Activated effector memory CD4-positive, alpha-beta T cell treated with anti-CD3 and anti-CD28 coated beads, Interleukin-2, amount 50 U/mL, for 16 hours (primary cell): ENCODE data around the gene FOXP1.

Experiments
- DNase-seq: peaks from one replicate; pipeline ENCODE4 v3.0.0-alpha.2; 2020

Gene FOXP1

DNA sequence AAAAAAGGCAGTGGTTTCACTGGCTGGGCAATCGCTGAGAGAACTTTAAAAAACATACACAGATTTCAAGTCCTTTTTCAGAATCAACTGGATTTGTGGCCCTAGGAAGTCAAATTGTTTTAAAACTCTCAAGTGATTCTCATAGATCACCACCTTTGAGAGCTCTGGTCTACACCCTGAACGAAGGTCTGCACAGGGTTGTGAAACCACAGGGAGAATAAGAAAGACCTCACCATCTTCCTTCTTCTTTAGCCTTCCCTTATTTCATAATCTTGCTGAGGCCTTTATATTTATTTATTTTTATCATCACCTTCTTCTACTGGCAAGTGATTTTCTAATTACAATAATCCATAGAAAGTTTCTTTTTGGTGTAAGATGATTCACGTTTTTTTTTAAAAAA, 58.1 kb downstream of the FOXP1 start:
- DNase-seq = no peak

DNA sequence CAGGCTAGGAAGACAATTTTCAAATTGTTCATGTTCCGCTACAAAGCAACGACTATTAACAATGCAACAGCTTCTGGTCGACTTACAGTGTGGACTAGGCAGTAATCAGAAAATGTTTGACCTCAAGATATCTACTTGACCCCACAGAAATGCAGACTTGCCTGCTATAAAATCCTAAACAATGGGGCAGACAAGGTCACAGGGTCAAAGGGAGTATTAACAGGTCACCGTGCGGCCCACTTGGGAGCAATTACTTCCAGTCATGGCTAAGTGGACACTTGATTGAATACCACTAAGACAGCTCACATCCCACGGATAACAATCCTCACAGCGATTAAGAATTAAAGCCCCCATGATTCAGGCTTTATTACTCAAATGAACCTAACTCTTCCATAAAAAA, 58.9 kb downstream of the FOXP1 start:
- no peak for DNase-seq

DNA sequence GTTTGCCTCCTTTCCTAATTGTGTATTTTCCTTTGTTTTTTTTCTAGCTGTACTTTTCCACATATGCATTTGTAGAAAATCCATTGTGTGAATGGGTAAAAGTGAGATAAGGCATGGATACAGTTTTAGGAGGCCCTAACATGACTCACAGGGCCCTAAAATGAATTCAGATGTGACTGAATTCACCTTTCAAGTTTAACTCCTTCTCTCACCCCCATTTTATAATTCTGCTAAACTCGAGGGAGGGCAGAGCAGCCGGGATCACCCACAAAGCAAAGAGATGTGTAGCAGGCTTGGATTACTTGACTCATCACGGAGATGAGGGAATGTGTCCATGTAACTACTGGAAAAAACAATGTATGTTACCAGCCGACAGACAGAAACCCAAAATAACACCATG, 59.9 kb downstream of the FOXP1 start:
- DNase-seq = no peak

DNA sequence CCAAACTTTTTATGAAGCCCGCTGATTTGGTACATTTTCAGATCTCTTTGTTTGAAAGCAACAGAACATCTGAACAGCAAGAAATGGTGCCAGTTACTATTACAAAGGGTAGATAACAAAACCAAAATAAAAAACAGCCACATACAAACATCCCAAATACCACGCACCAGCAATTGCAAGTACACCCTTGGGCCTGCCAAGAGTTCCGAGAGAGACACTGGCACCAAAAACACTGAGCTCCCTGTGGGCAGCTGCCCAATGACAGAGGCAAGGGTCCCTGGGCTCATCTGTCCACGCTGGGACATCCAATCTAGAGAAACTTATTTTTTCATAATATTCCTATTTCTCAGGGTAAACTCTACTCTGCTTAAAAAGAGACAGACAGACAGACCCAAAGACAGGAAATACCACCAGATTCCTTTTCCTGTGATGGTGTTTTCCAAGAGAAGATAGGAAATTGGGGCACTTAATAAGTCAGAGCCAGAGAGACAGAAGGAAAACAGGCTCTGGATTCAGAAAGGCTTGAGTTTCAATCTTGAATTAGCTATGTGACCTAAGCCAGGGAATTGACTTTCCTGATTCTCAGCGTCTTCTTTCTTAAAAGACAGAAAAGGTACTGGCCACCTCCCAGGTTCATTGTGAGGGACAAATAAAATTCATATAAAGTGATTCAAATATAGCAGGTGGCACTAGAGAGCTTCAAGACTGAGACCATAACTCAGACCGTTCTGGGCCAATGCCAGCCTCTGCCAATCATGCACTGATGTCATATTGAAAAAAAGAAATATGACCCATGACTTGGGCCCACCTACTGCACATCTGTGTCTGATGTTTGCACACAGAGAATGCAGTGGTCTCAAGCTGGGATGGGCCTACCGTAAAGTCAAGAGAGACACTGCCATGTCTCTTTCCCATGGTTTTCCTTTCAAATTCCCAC, 61.3 kb downstream of the FOXP1 start:
- no peak for DNase-seq

DNA sequence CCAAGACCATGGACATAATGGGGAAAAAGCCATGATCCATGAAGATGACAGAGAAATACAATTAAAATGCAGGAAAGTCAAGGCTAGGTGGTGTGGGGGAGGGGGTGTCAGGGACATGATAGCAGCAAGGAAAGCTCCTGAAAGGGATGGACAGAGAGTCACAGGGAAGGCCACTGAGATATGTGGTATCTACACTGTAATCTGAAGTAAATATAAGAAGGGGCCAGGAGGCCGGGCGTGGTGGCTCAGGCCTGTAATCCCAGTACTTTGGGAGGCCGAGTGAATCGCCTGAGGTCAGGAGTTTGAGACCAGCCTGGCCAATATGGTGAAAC, 62.5 kb downstream of the FOXP1 start:
- no peak for DNase-seq

DNA sequence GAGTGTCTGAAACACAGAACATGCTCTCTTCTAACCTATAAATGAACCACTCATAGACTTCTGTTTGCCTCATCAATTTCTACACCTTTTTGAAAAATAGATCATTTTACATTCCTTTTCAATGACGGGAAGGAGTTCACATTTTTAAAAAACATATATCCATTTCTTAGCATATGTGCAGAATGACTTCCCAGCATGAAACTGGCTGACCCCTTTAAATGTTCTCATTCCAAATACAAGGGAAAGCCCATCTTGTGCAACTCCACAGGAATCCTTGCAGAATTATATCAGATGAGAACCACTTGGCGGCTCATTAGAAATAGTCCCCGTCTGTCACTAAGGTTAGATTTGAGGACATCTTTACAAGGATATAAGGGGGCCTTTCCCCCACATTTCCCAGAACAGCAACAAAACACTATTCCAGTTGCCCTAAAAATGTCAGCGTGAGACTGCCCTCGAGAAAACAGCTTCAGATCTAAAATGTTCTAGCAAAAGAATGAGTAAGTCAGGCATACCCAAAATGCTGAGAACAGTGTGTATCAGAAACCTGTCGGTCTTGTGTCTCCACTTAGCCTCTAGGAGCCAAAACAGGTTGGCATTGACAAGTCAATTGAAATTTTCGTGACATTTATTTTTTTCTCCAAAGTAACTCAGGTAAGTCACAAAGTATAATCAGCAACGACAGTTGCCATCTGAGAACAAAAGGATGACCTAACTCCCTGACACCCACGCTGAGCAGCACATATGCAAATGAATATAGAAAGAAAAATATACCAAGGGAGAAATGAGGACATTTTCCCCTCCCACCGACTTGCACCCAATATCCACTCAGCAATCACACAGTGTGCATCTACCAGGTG, 63.1 kb downstream of the FOXP1 start:
- DNase-seq = no peak

DNA sequence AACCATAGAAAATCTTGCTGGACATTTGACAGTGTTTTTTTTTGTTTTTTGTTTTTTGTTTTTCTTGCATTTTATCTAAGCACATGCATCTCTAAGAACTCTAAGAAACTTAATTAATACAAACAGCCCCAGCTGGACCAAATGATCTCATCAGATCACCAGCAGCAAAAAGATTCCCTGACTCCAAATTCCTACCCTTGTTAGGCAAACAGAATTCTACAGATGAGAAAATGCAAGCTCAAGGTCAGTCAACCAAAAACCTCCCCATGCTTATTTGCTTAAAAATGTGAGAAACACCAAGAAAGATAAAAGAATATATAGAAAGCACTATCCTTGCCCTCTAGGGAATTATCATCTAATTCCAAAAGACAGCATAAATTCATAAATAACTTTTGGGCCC, 65.4 kb downstream of the FOXP1 start:
- DNase-seq = no peak

DNA sequence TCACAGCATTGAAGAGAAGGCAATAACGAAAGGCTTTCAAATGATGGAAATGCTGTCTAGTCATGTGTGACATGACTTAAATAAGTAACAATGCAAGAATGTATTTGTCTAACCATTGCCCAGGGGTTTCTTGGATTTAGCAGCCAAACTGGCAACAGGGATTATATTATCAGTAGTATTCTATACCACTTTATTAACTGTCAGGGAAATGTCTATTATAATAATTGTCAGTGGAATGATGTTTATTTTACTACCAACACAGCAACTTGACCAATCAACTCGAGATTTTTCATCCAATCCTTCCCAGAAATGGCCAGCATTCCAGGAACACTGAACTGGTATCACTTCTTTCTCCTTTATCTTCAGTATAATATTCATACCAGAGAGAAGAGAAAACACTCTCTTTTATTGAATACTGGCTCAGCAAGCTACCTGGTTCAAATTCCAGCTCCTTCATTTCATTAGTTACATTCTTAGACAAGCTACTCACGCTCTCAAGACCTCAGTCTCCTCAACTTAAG, 66.2 kb downstream of the FOXP1 start:
- no peak for DNase-seq

DNA sequence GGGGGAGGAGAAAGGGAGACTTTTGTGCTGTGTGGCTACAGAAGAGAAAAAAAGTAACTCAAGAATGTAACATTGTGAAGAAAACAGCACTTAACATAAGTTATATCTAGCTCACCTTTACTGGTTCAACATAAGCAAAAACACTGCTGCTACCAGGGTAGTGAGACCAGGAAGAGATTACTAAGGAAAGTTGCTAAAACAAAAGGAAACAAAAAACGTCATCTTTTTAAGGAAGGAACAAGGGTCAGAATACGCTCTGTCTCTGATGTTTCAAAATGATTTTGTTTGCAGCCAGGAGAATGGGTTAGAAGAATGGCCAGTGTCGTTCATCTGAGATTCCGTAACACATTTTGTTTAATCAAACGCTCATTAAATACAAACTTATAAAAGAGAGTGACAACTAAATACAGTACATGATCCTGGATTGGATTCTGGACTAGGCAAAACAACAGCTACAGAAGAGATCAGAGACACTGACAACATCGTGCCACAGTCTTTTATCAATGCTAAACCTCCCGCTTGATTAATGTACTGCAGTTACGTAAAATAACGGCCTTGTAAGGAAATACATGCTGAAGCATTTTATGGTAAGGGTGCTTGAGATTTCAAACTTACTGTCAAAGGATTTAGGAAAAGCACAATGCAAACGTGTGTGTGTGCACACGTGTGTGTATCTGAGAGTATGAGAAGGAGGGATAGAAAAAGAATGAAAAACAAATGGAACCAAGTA, 67.7 kb downstream of the FOXP1 start:
- no peak for DNase-seq

DNA sequence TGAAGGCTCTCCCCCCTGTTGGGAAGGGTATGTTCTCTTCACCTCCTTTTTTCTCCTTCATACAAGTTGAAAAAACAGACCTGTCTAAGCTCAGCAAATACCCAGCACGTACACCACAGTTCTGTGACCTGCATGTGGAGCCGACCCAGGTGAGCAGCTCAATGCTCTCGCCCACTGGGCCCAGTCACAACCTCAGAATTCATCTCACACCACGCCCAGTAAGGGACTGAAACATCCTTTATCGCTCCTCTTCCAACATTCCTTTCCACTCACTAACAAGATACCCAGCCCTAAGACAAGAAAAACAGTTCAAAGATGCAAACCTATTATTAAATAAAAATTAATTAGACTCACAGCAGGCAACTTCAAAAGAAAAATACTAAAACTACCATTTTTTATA, 68.9 kb downstream of the FOXP1 start:
- no peak for DNase-seq

DNA sequence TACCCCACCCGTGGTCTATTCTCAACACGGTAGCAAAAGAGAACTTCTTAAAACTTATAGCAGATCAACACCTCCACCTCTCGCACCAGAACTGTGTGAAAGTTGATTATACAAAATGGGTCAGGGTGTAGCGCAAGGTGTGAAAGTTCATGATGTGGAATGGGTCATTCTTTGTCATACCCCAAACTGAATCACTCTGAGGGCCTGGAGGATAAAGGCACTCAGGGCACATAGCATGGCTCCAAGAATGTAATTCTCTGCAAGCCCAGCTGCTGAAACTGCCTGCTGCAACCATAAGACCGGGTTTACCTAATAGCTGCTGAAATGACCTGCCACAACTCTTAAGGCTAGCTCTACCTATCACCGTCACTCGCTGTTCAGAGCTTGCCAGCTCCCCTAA, 70.0 kb downstream of the FOXP1 start:
- no peak for DNase-seq

DNA sequence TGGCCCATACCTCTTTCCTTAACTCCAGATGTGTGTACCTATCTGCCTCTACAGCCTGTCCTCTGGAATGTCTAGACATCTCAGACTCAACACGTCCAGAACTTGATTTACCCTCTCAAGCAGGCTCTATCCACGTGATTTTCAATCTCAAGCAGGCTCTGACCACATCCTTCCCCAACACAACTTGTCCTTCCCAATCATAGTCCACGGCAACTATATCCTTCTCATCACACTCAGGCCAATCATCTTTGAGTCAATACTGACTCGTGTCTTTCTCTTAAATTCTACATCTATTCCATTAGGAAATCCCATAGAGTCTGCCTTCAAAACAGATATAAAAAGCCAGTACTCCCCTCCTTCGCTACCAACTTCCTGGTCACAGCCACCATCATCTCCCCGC, 70.4 kb downstream of the FOXP1 start:
- no peak for DNase-seq

DNA sequence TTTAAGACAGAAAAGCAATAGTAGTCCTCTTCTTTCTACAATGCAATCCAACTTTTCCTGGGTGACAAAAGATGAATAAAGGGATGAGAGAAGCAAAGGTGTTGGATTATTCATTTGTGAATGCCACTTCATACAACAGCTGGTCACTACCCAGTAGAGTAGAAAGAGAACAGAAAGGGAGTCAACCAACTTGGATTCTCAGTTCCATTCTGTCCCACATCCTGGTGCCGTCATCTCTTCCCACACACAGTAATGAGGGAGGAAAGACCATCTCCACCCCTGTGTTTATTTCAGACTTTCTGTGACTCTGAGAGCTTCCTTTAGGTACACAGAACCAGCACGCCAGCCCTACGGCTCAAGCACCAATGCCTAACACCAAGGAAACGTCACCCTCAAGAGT, 71.0 kb downstream of the FOXP1 start:
- DNase-seq = no peak

DNA sequence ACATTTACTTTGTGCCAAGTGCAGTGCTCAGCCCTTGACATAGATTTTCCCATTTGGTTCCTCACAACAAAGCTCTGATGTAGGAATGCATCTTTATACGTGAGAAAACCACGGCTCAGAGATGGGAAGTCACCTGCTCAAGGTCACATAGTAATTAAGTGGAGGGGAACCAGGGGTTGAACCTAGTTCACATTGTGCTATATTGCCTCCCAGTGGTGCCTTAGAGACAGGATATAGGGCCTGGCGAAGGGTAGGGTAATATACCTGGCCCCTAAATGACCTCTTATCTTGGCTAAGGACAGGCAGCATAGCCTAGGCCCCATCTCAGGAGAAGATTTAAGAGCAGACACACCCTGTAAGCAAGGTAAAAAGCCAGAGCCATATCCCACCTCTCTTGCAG, 71.5 kb downstream of the FOXP1 start:
- peak; percentile 70 for DNase-seq

DNA sequence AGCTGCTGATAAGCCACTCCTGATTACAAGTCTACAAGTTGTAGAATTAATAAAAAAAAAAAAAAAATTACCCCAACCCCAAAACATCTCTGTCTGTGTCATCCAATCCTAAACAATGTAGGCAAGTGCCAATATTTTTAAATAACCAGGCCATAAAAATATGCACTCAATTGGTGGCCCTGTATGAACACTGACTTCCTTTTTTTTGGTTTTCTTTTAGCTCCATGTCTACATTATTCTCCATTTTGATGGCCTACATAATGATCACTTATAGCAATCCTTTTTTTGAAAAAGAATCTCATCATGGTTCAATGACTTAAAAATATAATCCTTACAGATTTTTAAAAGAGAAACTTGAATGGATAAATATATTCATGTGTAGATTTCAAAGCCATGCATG, 72.1 kb downstream of the FOXP1 start:
- no peak for DNase-seq

DNA sequence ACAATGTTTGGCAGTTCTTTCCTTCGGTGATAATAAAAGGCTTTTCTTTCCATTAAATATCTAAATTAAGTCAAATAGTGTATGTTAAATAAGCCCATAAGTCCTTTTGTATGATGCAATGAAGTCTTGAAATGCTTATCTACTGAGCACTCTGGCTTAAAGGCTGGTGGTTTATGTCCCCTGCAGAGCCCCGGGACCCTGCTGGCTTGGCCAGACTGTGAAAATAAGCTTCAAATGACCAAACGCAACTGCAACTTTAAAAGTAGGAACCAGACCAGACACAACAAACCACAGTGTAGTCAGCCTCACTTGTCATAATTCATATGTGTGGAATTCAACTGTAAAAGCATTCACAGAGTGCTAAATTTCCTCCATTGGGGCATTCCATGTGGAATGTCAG, 72.5 kb downstream of the FOXP1 start:
- no peak for DNase-seq

DNA sequence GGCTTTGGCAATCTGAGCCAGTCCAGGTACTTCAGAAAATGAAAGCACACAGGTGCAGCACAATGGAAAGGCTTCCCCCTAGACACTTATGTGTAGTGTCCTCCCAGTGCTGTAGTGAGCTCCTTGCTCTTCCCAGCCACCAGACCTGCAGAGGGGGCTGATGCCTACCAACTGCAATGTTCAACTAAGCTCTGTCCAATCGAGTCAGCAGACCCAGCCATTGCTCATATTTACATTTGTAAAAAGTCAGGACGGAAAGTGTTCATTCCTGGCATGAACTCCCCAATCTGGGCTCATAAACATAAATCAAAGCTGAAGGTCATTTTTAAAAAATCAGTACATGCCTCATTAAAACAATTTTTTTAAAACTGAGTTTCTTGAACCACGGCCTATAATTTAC, 73.0 kb downstream of the FOXP1 start:
- no peak for DNase-seq

DNA sequence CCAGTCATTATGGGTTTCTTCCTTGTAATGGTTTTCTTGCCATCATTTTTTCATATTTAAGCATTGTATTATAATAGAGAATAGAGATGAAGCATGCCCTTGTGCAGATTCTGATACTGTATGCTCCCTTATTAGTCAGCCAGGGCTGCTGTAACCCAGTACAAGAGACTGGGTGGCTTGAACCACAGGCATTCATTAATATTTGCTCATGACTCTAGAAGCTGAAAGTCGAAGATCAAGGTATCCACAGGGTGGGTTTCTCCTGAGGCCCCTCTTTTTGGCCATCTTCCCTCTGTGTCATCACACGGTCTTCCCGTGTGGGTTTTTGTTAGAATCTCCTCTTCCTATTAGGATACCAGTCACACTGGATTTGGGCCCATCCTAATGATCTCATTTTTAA, 74.5 kb downstream of the FOXP1 start:
- no peak for DNase-seq

DNA sequence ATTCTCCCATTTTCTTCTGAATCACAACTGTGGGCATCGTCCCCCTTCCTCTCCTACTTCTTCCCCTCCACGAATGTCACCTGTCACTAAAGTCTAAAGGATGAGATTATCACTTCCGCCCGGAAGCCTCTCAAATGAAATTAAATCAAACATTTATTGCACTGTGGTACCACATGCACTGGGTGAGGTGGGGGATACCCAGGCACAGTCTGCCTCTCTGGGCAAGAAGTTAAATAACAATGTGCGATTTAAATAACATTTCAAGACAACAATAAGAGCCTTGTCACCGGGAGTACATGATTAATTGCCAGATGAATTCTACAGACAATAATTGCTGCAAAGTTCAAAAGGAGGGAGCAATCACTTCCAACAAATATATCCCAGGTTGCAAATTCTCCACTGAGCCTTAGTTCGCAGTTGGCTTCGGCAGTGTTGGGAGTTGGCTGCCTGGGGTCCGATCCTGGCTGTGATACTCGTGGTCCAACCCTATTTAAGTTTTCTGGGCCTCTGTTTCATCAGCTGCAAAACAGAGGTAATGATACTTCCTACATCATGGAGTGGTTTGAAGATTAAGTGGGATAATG, 77.7 kb downstream of the FOXP1 start:
- no peak for DNase-seq

DNA sequence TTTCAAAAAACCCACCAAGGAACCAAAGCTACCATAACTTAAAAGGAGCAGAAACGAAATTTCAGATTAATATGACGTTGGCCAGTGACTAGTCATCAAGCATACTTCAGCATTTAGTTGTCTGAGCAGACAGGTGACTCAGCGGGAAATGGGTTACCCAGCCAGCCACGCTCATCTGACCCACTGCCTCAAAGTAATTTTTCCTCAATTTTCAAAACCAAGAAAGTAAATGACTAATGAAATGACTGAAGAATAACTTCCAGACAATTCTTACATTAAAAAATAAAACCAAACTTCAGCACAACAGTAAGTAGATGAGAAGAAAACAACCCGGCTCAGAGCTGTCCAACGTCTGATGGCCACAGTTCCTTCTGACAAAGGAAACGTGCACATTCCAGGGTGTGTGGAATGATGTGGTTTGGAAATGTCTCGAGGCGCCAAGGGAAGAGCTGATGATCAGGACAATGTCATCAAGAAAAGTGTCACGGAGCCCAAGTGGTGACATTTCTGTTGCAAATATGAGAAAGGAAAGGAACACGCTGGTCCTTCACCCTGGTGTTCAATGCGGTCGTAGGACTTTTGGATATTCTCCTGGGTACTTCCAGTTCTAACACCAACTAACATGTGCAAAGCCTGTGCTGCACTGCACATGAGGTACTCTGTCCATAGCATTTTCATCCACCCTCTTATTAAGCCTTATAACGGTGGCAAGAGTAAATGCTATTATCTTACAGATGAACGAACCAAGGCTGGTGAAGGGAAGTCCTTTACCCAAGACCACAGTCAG, 79.1 kb downstream of the FOXP1 start:
- peak; percentile 82 for DNase-seq

DNA sequence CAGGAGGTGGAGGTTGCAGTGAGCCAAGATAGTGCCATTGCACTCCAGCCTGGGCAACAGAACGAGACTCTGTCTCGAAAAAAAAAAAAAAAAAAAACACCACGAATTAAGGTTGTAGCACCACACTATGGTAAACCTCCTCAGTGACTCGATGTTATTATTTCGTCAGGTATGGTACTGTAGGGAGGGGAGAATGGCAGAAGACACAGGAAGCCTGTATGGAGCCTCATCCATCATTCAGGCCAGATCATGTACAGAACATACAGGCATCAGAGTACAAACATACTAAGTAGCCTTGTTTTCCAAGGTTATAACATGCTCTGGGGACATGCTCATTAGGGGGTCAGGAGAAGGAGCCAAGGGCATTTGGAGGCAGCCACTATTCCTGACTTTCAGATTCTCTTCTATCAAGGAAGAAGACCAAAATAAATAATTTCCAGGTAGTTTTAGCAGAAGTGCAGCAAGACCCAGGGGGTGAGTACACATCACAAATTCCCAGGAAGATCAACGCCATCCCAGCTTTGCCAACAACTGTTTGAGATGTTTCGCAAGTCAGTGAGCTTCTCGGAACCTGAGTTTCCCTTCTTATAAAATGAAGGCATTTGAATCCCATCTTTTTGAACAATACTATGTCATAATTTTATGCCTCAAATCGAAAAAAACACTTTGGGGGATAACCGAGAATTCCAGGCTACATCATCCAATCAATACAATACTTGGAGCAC, 79.8 kb downstream of the FOXP1 start:
- DNase-seq = no peak
